ENCODE results near the gene E2F4. TPM values are rescaled to one million over a fixed set of nuclear protein-coding genes. Genes with fewer than 3 reads are reported as not detected.

Gene E2F4
- total and polyA plus RNA-seq, 2 experiments from 2014 or later = 70.4 to 72.4 TPM

DNA sequence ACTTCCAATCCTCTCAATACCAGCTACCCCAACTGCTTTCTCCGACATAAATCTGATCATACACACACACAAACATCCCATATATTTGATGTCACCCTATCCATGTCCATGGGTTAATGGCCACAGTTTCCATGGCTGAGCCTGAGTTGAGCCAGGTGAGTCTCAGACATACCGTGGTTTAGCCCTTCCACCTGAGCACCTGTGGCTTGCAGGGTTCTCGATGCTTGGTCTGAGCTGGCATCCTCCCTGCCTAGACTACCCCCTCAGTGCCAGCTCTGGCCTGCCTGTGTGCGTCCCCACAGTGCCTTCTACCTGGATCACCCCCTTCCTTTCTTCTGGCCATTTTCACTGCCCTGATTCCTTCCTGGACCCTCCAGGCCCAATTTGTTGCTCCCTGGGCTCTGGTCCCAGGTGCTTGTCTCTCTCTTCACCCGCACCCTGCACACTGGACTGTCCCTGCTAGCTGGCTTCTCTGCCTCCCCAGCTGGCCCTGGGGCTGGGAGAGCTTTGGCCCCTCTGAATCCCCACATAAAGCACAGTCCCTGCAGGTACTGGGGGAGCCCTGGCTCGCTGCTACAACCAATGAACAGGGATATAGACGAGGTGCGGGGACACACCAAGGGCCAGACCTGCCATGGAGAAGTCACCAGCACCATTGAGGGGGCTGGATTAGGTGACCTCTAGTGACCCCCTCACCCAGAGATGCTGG lies 14.3 kb downstream of the E2F4 start:
- Histone ChIP-seq H3K4me3 (no peak overlapping the region), H4K20me1 (ENCODE audit: insufficient read depth, poor library complexity, severe bottlenecking) (no peaks in the 10 kb centered on the region), H3K36me3 (replicated peaks; ENCODE audit: insufficient read depth, low read depth) (no peaks in the 10 kb centered on the region), H2AFZ (no peak overlapping the region), H3K4me2 (no peak overlapping the region), H3K9me2 (replicated peaks; ENCODE audit: insufficient read depth) (no peaks in the 10 kb centered on the region), H3K27me3 (no peaks in the 10 kb centered on the region), H3K4me1 (ENCODE audit: insufficient read depth) (no peaks in the 10 kb centered on the region), H3K27ac (no peak overlapping the region), H3K9me3 (ENCODE audit: low read depth) (no peaks in the 10 kb centered on the region), H3K79me2 (no peaks in the 10 kb centered on the region)
- no peak for DNase-seq (ENCODE audit: low spot score)
- TF ChIP-seq, protein P1, sequence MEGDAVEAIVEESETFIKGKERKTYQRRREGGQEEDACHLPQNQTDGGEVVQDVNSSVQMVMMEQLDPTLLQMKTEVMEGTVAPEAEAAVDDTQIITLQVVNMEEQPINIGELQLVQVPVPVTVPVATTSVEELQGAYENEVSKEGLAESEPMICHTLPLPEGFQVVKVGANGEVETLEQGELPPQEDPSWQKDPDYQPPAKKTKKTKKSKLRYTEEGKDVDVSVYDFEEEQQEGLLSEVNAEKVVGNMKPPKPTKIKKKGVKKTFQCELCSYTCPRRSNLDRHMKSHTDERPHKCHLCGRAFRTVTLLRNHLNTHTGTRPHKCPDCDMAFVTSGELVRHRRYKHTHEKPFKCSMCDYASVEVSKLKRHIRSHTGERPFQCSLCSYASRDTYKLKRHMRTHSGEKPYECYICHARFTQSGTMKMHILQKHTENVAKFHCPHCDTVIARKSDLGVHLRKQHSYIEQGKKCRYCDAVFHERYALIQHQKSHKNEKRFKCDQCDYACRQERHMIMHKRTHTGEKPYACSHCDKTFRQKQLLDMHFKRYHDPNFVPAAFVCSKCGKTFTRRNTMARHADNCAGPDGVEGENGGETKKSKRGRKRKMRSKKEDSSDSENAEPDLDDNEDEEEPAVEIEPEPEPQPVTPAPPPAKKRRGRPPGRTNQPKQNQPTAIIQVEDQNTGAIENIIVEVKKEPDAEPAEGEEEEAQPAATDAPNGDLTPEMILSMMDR (IDR thresholded peaks at IDR 0.05; ENCODE audit: poor library complexity) = no peak
- no peak for TF ChIP-seq EZH2phosphoT487 (IDR thresholded peaks at IDR 0.05; ENCODE audit: low read depth, severe bottlenecking, unreplicated experiment)
- TF ChIP-seq EZH2 (IDR thresholded peaks at IDR 0.05; ENCODE audit: borderline replicate concordance) = no peak
- 96% methylated on average over 8 of the region's 8 CpGs for WGBS (ENCODE audit: low lambda C conversion rate, missing lambda C conversion rate)

DNA sequence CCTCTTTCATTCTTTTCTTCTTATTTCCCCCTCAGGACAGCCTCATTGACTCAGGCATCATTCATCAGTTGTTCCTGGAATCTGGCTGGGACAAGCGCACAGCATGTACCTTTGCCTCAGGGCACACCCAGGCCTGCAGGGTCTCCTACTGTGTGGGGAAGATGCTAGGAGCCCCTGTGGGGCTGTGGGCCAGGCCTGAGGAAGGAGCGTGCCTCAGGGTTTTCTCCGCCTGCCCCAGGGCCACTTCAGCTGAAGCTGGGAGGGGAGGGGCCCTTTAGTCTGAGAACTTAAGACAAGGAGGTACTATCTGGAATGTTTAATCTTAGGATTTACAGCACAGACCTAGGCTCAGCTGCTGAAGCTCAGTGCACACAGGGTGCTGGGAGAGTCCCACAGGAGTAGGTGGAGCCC lies 14.9 kb downstream of the E2F4 start:
- Histone ChIP-seq H3K4me2 (no peak overlapping the region), H4K20me1 (ENCODE audit: insufficient read depth, poor library complexity, severe bottlenecking) (no peaks in the 10 kb centered on the region), H3K79me2 (no peaks in the 10 kb centered on the region), H3K27me3 (no peaks in the 10 kb centered on the region), H3K9me2 (replicated peaks; ENCODE audit: insufficient read depth) (no peaks in the 10 kb centered on the region), H3K36me3 (replicated peaks; ENCODE audit: insufficient read depth, low read depth) (no peaks in the 10 kb centered on the region), H3K27ac (no peak overlapping the region), H3K4me3 (no peak overlapping the region), H2AFZ (no peak overlapping the region), H3K4me1 (ENCODE audit: insufficient read depth) (no peaks in the 10 kb centered on the region), H3K9me3 (ENCODE audit: low read depth) (no peaks in the 10 kb centered on the region)
- no peak for DNase-seq (ENCODE audit: low spot score)
- WGBS (ENCODE audit: low lambda C conversion rate, missing lambda C conversion rate) = 73% methylated on average over 3 of the region's 3 CpGs
- no peak for TF ChIP-seq EZH2 (IDR thresholded peaks at IDR 0.05; ENCODE audit: borderline replicate concordance)
- TF ChIP-seq, protein P1 (IDR thresholded peaks at IDR 0.05; ENCODE audit: poor library complexity) = no peak
- TF ChIP-seq EZH2phosphoT487 (IDR thresholded peaks at IDR 0.05; ENCODE audit: low read depth, severe bottlenecking, unreplicated experiment) = no peak

GRCh38 chr16:67207249-67208091 lies 15.5 kb downstream of the E2F4 start:
- 75% methylated on average over 21 of the region's 21 CpGs for WGBS (ENCODE audit: low lambda C conversion rate, missing lambda C conversion rate)
- H2AFZ ChIP-seq = no peak overlapping the region
- H3K4me2 ChIP-seq = no peak overlapping the region
- H3K27me3 ChIP-seq = no peaks in the 10 kb centered on the region
- H3K4me1 ChIP-seq (ENCODE audit: insufficient read depth) = no peaks in the 10 kb centered on the region
- H3K27ac ChIP-seq = no peak overlapping the region
- TF ChIP-seq EZH2phosphoT487 (IDR thresholded peaks at IDR 0.05; ENCODE audit: low read depth, severe bottlenecking, unreplicated experiment) (no peak), EZH2 (IDR thresholded peaks at IDR 0.05; ENCODE audit: borderline replicate concordance) (no peak)
- TF ChIP-seq, protein P1 (IDR thresholded peaks at IDR 0.05; ENCODE audit: poor library complexity) = no peak
- no peaks in the 10 kb centered on the region for H3K36me3 ChIP-seq (replicated peaks; ENCODE audit: insufficient read depth, low read depth)
- no peaks in the 10 kb centered on the region for H4K20me1 ChIP-seq (ENCODE audit: insufficient read depth, poor library complexity, severe bottlenecking)
- no peak overlapping the region for H3K4me3 ChIP-seq
- H3K79me2 ChIP-seq = no peaks in the 10 kb centered on the region
- no peak for DNase-seq (ENCODE audit: low spot score)
- H3K9me2 ChIP-seq (replicated peaks; ENCODE audit: insufficient read depth) = no peaks in the 10 kb centered on the region
- no peaks in the 10 kb centered on the region for H3K9me3 ChIP-seq (ENCODE audit: low read depth)
